DND-41 (cell line): ENCODE data around the gene SNX32.

Experiments
- CTCF ChIP-seq: IDR thresholded peaks from 2 replicates; pipeline ENCODE4 v1.5.1; 2012; ENCODE audit warnings: borderline replicate concordance, low read length, moderate library complexity, mild to moderate bottlenecking; ENCODE audit not compliant: poor library complexity, severe bottlenecking; ENCODE audit errors: extremely low read depth
- EZH2 ChIP-seq: IDR thresholded peaks from 3 replicates; pipeline ENCODE4 v1.6.1; 2012; ENCODE audit warnings: borderline replicate concordance, low read depth, mild to moderate bottlenecking, moderate library complexity, low read length, inconsistent platforms; ENCODE audit not compliant: severe bottlenecking

GRCh38 chr11:65897020-65897471 lies 63.3 kb downstream of the SNX32 start:
- no peak for TF ChIP-seq CTCF
- no peak for TF ChIP-seq EZH2
